Smooth muscle cell (in vitro differentiated cells): ENCODE measurements around the gene GVQW3. TPM values are rescaled to one million over a fixed set of nuclear protein-coding genes. Genes with fewer than 3 reads are reported as not detected.

Source experiments
- DNase-seq: peaks from one replicate; lab custom pipeline; 2025; ENCODE audit not compliant: unreplicated experiment; lab: John Stamatoyannopoulos, UW
- H2AFZ ChIP-seq: fragments of 200-600 bp; sonication (generic); 2 replicates; pipeline ENCODE4 v1.6.0; 2016; ENCODE audit warnings: antibody characterized with exemption, low read depth, mild to moderate bottlenecking
- H3F3A ChIP-seq: fragments of 200-600 bp; sonication (generic); 2 replicates; pipeline ENCODE4 v1.6.0; 2017; ENCODE audit warnings: antibody characterized with exemption, low read depth
- H3K27ac ChIP-seq: fragments of 200-600 bp; sonication (generic); 2 replicates; pipeline ENCODE4 v1.5.1; 2016; ENCODE audit warnings: low read depth, mild to moderate bottlenecking
- H3K27me3 ChIP-seq: fragments of 200-600 bp; sonication (generic); 2 replicates; pipeline ENCODE4 v1.6.1; 2016; ENCODE audit warnings: low read depth, mild to moderate bottlenecking
- H3K36me3 ChIP-seq: fragments of 200-600 bp; sonication (generic); 2 replicates; pipeline ENCODE4 v1.5.1; 2016; ENCODE audit warnings: low read depth
- H3K4me1 ChIP-seq: fragments of 200-600 bp; sonication (generic); 2 replicates; pipeline ENCODE4 v1.5.1; 2016; ENCODE audit warnings: low read depth
- H3K4me2 ChIP-seq: fragments of 200-600 bp; sonication (generic); 2 replicates; pipeline ENCODE4 v1.6.0; 2016; ENCODE audit warnings: mild to moderate bottlenecking
- H3K4me3 ChIP-seq: fragments of 200-600 bp; sonication (generic); 2 replicates; pipeline ENCODE4 v1.5.1; 2016; ENCODE audit warnings: mild to moderate bottlenecking
- H3K79me2 ChIP-seq: fragments of 200-600 bp; sonication (generic); 2 replicates; pipeline ENCODE4 v1.6.0; 2016; ENCODE audit warnings: low read depth, mild to moderate bottlenecking
- H3K9ac ChIP-seq: fragments of 200-600 bp; sonication (generic); 2 replicates; pipeline ENCODE4 v1.6.0; 2016; ENCODE audit warnings: low read depth
- H3K9me3 ChIP-seq: fragments of 200-600 bp; sonication (generic); replicated peaks from 2 replicates; pipeline ENCODE4 v1.5.1; 2016; ENCODE audit warnings: low read depth
- H4K20me1 ChIP-seq: fragments of 200-600 bp; sonication (generic); 2 replicates; pipeline ENCODE4 v1.6.0; 2016; ENCODE audit warnings: low read depth
- CTCF ChIP-seq: fragments of 200-600 bp; sonication (generic); IDR thresholded peaks from 2 replicates; pipeline ENCODE4 v1.5.1; 2017; ENCODE audit warnings: borderline replicate concordance, mild to moderate bottlenecking, antibody characterized with exemption; ENCODE audit not compliant: insufficient read depth, poor library complexity, severe bottlenecking
- WGBS: methylation state at CpG from one replicate; pipeline ENCODE4 v1.1.7; 2016; ENCODE audit warnings: low lambda C conversion rate; 5-methylcytosine and 5-hydroxymethylcytosine counted together
- polyA plus RNA-seq: library from polyadenylated mRNA; unstranded; fragments of >200 nt; fragmentation: Nextera tagmentation; extraction: Ambion mirVana; gene quantifications from 2 replicates; pipeline ENCODE4 v1.2.1, GENCODE V29; 2016
- total RNA-seq: library from RNA; depleted of rRNA; stranded (reverse); fragments of >200 nt; gene quantifications from 2 replicates; pipeline ENCODE4 v1.2.3, GENCODE V29; 2014

Gene GVQW3
- total and polyA plus RNA-seq, 2 experiments from 2014 or later, result 2.8 to 3.1 TPM

- TF ChIP-seq CTCF, result no peak
- H4K20me1 ChIP-seq, result peaks cover 47% of the 10 kb centered on the region
- WGBS, result 2% methylated on average over 36 of the region's 85 CpGs
- no peaks in the 10 kb centered on the region for H3K9me3 ChIP-seq
- H3K9ac ChIP-seq, result peak overlapping the region; percentile 50
- H3K4me3 ChIP-seq, result peak overlapping the region; percentile 79
- H2AFZ ChIP-seq, result peak overlapping the region; percentile 77
- H3K27me3 ChIP-seq, result no peaks in the 10 kb centered on the region
- H3K36me3 ChIP-seq, result no peaks in the 10 kb centered on the region
- peaks cover 5% of the 10 kb centered on the region for H3F3A ChIP-seq
- peaks cover 17% of the 10 kb centered on the region for H3K4me1 ChIP-seq
- no peak overlapping the region for H3K27ac ChIP-seq
- H3K79me2 ChIP-seq, result peaks cover 52% of the 10 kb centered on the region
- H3K4me2 ChIP-seq, result peak overlapping the region; percentile 88
- DNase-seq, result no peak
Observed at GRCh38 chr11:76380159-76380976, 755 bp upstream of the GVQW3 start.

- Histone ChIP-seq H4K20me1 (peaks cover 31% of the 10 kb centered on the region), H3K27me3 (no peaks in the 10 kb centered on the region), H3K36me3 (no peaks in the 10 kb centered on the region), H3K9ac (no peak overlapping the region), H3K27ac (no peak overlapping the region), H3K9me3 (no peaks in the 10 kb centered on the region), H3K4me3 (peak overlapping the region; percentile 79), H3K79me2 (peaks cover 34% of the 10 kb centered on the region), H3K4me2 (peak overlapping the region; percentile 91), H3K4me1 (peaks cover 17% of the 10 kb centered on the region), H3F3A (peaks cover 5% of the 10 kb centered on the region), H2AFZ (no peak overlapping the region)
- no peak for DNase-seq
- no peak for TF ChIP-seq CTCF
- WGBS, result 84% methylated on average over 6 of the region's 6 CpGs
Observed at GRCh38 chr11:76382209-76382608, 1.1 kb downstream of the GVQW3 start.

- no peak overlapping the region for H2AFZ ChIP-seq
- no peaks in the 10 kb centered on the region for H3K36me3 ChIP-seq
- H3K9me3 ChIP-seq, result no peaks in the 10 kb centered on the region
- DNase-seq, result no peak
- H3K4me3 ChIP-seq, result no peak overlapping the region
- no peak overlapping the region for H3K27ac ChIP-seq
- no peak overlapping the region for H3K9ac ChIP-seq
- H3F3A ChIP-seq, result peaks cover 5% of the 10 kb centered on the region
- H3K79me2 ChIP-seq, result no peaks in the 10 kb centered on the region
- peaks cover 9% of the 10 kb centered on the region for H3K4me1 ChIP-seq
- no peak overlapping the region for H3K4me2 ChIP-seq
- WGBS, result 63% methylated on average over 5 of the region's 5 CpGs
- TF ChIP-seq CTCF, result no peak
- no peaks in the 10 kb centered on the region for H4K20me1 ChIP-seq
- no peaks in the 10 kb centered on the region for H3K27me3 ChIP-seq
Observed at GRCh38 chr11:76385903-76386302, 4.8 kb downstream of the GVQW3 start.

- 83% methylated on average over 2 of the region's 2 CpGs for WGBS
- no peak overlapping the region for H2AFZ ChIP-seq
- no peak overlapping the region for H3K4me2 ChIP-seq
Observed at GRCh38 chr11:76388408-76388807, 7.3 kb downstream of the GVQW3 start.

More at GRCh38 chr11:76388408-76388807, 7.3 kb downstream of the GVQW3 start:
- Histone ChIP-seq H3K9ac (no peak overlapping the region), H3F3A (no peaks in the 10 kb centered on the region), H3K79me2 (no peaks in the 10 kb centered on the region), H3K9me3 (no peaks in the 10 kb centered on the region), H3K36me3 (no peaks in the 10 kb centered on the region), H3K4me3 (no peak overlapping the region), H4K20me1 (no peaks in the 10 kb centered on the region), H3K4me1 (no peaks in the 10 kb centered on the region), H3K27me3 (no peaks in the 10 kb centered on the region), H3K27ac (no peak overlapping the region)
- no peak for DNase-seq
- no peak for TF ChIP-seq CTCF
